Endothelial cell of umbilical vein (primary cell): ENCODE measurements around the gene MRTFA. TPM values are rescaled to one million over a fixed set of nuclear protein-coding genes. Genes with fewer than 3 reads are reported as not detected.

Experiments
- BruUV-seq: library from RNA; stranded (reverse); fragments of 400-500 nt; replicated peaks from 2 replicates; lab custom pipeline; 2021; lab: Mats Ljungman, UMichigan
- CTCF ChIA-PET: fragments of 300-600, 350-600 bp; sonication (Branson Sonifier 250); formaldehyde crosslinking; loops from one replicate; lab custom pipeline; 2021; ENCODE audit warnings: antibody characterized with exemption, inconsistent platforms; lab: Charles Lee
- POLR2A ChIA-PET: fragments of 300-600, 350-600 bp; sonication (Branson Sonifier 250); formaldehyde crosslinking; loops from one replicate; lab custom pipeline; 2021; ENCODE audit warnings: antibody characterized with exemption, inconsistent platforms; lab: Charles Lee
- DNase-seq: peaks from one replicate; pipeline ENCODE4 v3.0.0-alpha.2; 2011; ENCODE audit warnings: low read depth, low spot score
- FAIRE-seq: peaks from 2 replicates; lab custom pipeline; 2011; peaks lifted over from hg19 to GRCh38; lab: Jason Lieb, UNC
- H2AFZ ChIP-seq: 2 replicates; pipeline ENCODE4 v1.6.0; 2012; ENCODE audit warnings: low read depth, low read length, control low read depth, inconsistent platforms
- H3K27ac ChIP-seq: 2 replicates; pipeline ENCODE4 v1.5.1; 2011; ENCODE audit warnings: low read depth, mild to moderate bottlenecking, control low read depth, low read length, moderate library complexity; ENCODE audit not compliant: insufficient read depth
- H3K27me3 ChIP-seq, 2 experiments: 2 replicates each; pipeline versions ENCODE4 v1.6.0 to v1.6.1; 2011; ENCODE audit warnings: low read length in 2 of 2, mixed read lengths in 1 of 2; ENCODE audit not compliant: control insufficient read depth in 2 of 2, insufficient read depth in 2 of 2
- H3K36me3 ChIP-seq, 2 experiments: 2 replicates in 1 of 2; 3 replicates in 1 of 2; pipeline ENCODE4 v1.5.1; 2011; ENCODE audit warnings: low read length in 2 of 2, mild to moderate bottlenecking in 1 of 2, moderate library complexity in 1 of 2; ENCODE audit not compliant: control insufficient read depth in 2 of 2, insufficient read depth in 2 of 2; ENCODE audit errors: extremely low read depth in 1 of 2
- H3K4me1 ChIP-seq: 3 replicates; pipeline ENCODE4 v1.5.1; 2011; ENCODE audit warnings: mild to moderate bottlenecking, low read length; ENCODE audit not compliant: control insufficient read depth, insufficient read depth; ENCODE audit errors: extremely low read depth
- H3K4me2 ChIP-seq: 2 replicates; pipeline ENCODE4 v1.6.1; 2011; ENCODE audit warnings: low read length, control low read depth, mixed read lengths; ENCODE audit not compliant: insufficient read depth
- H3K4me3 ChIP-seq, 3 experiments: fragments of 200-600 bp in 1 of 3; sonication (generic), shearing (Covaris generic) in 1 of 3; replicated peaks in 1 of 3; 2 replicates each; pipeline ENCODE4 v1.5.1; 2011 to 2016; ENCODE audit warnings: control low read depth in 3 of 3, low read length in 3 of 3, mild to moderate bottlenecking in 2 of 3, inconsistent platforms in 1 of 3, low read depth in 1 of 3, moderate library complexity in 1 of 3; ENCODE audit not compliant: insufficient read depth in 1 of 3
- H3K79me2 ChIP-seq: 2 replicates; pipeline ENCODE4 v1.6.0; 2012; ENCODE audit warnings: low read length, inconsistent platforms; ENCODE audit not compliant: control insufficient read depth, insufficient read depth
- H3K9ac ChIP-seq: replicated peaks from 2 replicates; pipeline ENCODE3; 2011; ENCODE audit warnings: low read length, control low read depth; ENCODE audit not compliant: insufficient read depth; ENCODE audit errors: extremely low read depth
- H3K9me1 ChIP-seq: replicated peaks from 3 replicates; pipeline ENCODE4 v1.6.0; 2011; ENCODE audit warnings: mild to moderate bottlenecking, low read length; ENCODE audit not compliant: control insufficient read depth, insufficient read depth; ENCODE audit errors: extremely low read depth
- H3K9me3 ChIP-seq: replicated peaks from 2 replicates; pipeline ENCODE4 v1.5.1; 2012; ENCODE audit warnings: low read length, inconsistent platforms; ENCODE audit not compliant: control insufficient read depth, insufficient read depth
- H4K20me1 ChIP-seq: replicated peaks from 2 replicates; pipeline ENCODE3; 2011; ENCODE audit warnings: mild to moderate bottlenecking, low read length; ENCODE audit not compliant: control insufficient read depth, insufficient read depth; ENCODE audit errors: extremely low read depth
- EZH2 ChIP-seq: IDR thresholded peaks from 2 replicates; pipeline ENCODE4 v1.6.1; 2012; ENCODE audit warnings: borderline replicate concordance, low read depth, mild to moderate bottlenecking, moderate library complexity, low read length, inconsistent platforms; ENCODE audit not compliant: severe bottlenecking
- FOS ChIP-seq: IDR thresholded peaks from 2 replicates; pipeline ENCODE4 v1.6.1; 2011; ENCODE audit warnings: mild to moderate bottlenecking, low read length, moderate library complexity, borderline replicate concordance; ENCODE audit not compliant: insufficient read depth
- GATA2 ChIP-seq: IDR thresholded peaks from 2 replicates; pipeline ENCODE4 v1.7.0; 2011; ENCODE audit warnings: low read depth, mild to moderate bottlenecking, moderate library complexity, mixed read lengths, low read length; ENCODE audit not compliant: insufficient read length, insufficient read depth
- JUN ChIP-seq: IDR thresholded peaks from 2 replicates; pipeline ENCODE4 v1.6.1; 2011; ENCODE audit warnings: borderline replicate concordance, low read depth; ENCODE audit not compliant: insufficient read length, insufficient read depth
- MYC ChIP-seq: IDR thresholded peaks from one replicate; pipeline ENCODE4 v1.6.1; 2011; ENCODE audit warnings: mild to moderate bottlenecking, low read depth, low read length
- POLR2A ChIP-seq: IDR thresholded peaks from 2 replicates; pipeline ENCODE4 v1.6.1; 2012; ENCODE audit warnings: low read depth, mild to moderate bottlenecking, control low read depth, low read length
- POLR2AphosphoS5 ChIP-seq: IDR thresholded peaks from 2 replicates; pipeline ENCODE4 v1.6.1; 2012; ENCODE audit warnings: low read depth, mild to moderate bottlenecking, control low read depth, low read length, moderate library complexity; ENCODE audit not compliant: insufficient read depth
- dilution Hi-C: fragments of 300-500 bp; cut with MboI; formaldehyde crosslinking; loops from one replicate; pipeline ENCODE4 v1.15.0; 2019; ENCODE audit warnings: low sequenced_read_pairs; ENCODE audit not compliant: extremely low pct_ligation_motif_present
- intact Hi-C: fragments of 100-400 bp; cut with micrococcal nuclease; formaldehyde crosslinking; loops from one replicate; pipeline ENCODE4 v1.10.0; 2022
- polyA plus RNA-seq, 4 experiments: library from polyadenylated mRNA; depleted of rRNA in 3 of 4; stranded (reverse) in 3 of 4; unstranded in 1 of 4; fragments of >200 nt; gene quantifications; 2 replicates each; pipeline versions ENCODE4 v1.2.1 to v1.2.3, GENCODE V29; 2011 to 2012; ENCODE audit warnings: missing spikeins in 1 of 4
- total RNA-seq: library from RNA; stranded (reverse); gene quantifications from 2 replicates; pipeline ENCODE4 v1.2.3, GENCODE V29; 2021
- TF ChIP-seq, protein P1 (sequence below): IDR thresholded peaks from 2 replicates; pipeline ENCODE4 v1.6.1; 2011; ENCODE audit not compliant: insufficient read depth, insufficient read length
- TF ChIP-seq, protein P2 (sequence below), 2 donors: IDR thresholded peaks; 1 replicate in 1 of 2; 2 replicates in 1 of 2; pipeline ENCODE4 v1.5.1; 2011; ENCODE audit warnings: low read length in 2 of 2, mild to moderate bottlenecking in 2 of 2, moderate library complexity in 2 of 2, control low read depth in 1 of 2, inconsistent platforms in 1 of 2, low read depth in 1 of 2; ENCODE audit not compliant: insufficient read depth in 1 of 2; ENCODE audit errors: extremely low read depth in 1 of 2

The MRTFA gene
- total and polyA plus RNA-seq, 2 donors (not counting 3 experiments of a cell fraction or from before 2014, with no cell fraction given): 13.6 to 44.1 TPM

DNA sequence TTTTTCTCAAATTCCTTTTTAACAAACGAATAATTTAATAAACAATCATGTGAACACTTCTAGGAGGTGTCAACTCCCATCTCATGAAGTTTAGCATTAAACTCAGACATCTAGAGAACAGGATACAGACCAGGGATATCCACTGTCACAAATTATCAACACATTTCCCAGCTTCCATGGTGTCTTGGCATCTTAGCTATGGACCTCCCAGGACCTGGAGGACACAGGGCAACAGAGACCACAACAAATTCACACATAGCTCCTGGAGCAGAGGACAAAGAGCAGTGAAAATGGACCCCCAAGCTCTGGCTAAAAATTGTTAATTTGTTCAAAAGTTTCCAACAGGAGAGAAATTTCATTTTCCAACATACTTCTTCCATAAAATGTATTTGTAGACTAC, 163.9 kb downstream of the MRTFA start:
- dilution Hi-C loops (no loop called here), intact Hi-C loops (no loop called here)
- Histone ChIP-seq H3K27ac (no peak overlapping the region), H4K20me1 (peaks cover 3% of the 10 kb centered on the region), H2AFZ (no peak overlapping the region), H3K9me3 (no peaks in the 10 kb centered on the region), H3K79me2 (peaks cover 2% of the 10 kb centered on the region), H3K27me3 (no peaks in the 10 kb centered on the region), H3K9ac (no peak overlapping the region), H3K9me1 (peaks cover 3% of the 10 kb centered on the region), H3K4me3 (no peak overlapping the region), H3K36me3 (no peaks in the 10 kb centered on the region), H3K4me1 (no peaks in the 10 kb centered on the region), H3K4me2 (no peak overlapping the region)
- no peak for DNase-seq
- POLR2A ChIA-PET: no interaction called here
- CTCF ChIA-PET: interaction anchor here (1.0 to 4.0 kb wide), 3 partner anchors 13 to 36 kb away, joined by 3 to 14 read pairs (median 10); no protein-coding TSS in a partner anchor
- TF ChIP-seq MYC (no peak), FOS (no peak), GATA2 (no peak), JUN (no peak), EZH2 (no peak), POLR2A (no peak), POLR2AphosphoS5 (no peak)
- TF ChIP-seq, protein P1, sequence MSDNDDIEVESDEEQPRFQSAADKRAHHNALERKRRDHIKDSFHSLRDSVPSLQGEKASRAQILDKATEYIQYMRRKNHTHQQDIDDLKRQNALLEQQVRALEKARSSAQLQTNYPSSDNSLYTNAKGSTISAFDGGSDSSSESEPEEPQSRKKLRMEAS: no peak
- TF ChIP-seq, protein P2, sequence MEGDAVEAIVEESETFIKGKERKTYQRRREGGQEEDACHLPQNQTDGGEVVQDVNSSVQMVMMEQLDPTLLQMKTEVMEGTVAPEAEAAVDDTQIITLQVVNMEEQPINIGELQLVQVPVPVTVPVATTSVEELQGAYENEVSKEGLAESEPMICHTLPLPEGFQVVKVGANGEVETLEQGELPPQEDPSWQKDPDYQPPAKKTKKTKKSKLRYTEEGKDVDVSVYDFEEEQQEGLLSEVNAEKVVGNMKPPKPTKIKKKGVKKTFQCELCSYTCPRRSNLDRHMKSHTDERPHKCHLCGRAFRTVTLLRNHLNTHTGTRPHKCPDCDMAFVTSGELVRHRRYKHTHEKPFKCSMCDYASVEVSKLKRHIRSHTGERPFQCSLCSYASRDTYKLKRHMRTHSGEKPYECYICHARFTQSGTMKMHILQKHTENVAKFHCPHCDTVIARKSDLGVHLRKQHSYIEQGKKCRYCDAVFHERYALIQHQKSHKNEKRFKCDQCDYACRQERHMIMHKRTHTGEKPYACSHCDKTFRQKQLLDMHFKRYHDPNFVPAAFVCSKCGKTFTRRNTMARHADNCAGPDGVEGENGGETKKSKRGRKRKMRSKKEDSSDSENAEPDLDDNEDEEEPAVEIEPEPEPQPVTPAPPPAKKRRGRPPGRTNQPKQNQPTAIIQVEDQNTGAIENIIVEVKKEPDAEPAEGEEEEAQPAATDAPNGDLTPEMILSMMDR (IDR thresholded peaks at IDR 0.05; ENCODE audit: extremely low read depth in 1 of 2, insufficient read depth in 1 of 2, low read depth in 1 of 2, low read length in 2 of 2): no peak
- FAIRE-seq: no peak
- BruUV-seq: no TSS peak
